Measurements from ENCODE around the gene ZNF503.
A peak's percentile ranks its signal among the peaks of the same experiment; 100 is the strongest.

ZNF503 gene

GRCh38 chr10:75392271-75392670 is 9.3 kb downstream of the ZNF503 start:
- FAIRE-seq = no peak
- TF ChIP-seq, protein P1, sequence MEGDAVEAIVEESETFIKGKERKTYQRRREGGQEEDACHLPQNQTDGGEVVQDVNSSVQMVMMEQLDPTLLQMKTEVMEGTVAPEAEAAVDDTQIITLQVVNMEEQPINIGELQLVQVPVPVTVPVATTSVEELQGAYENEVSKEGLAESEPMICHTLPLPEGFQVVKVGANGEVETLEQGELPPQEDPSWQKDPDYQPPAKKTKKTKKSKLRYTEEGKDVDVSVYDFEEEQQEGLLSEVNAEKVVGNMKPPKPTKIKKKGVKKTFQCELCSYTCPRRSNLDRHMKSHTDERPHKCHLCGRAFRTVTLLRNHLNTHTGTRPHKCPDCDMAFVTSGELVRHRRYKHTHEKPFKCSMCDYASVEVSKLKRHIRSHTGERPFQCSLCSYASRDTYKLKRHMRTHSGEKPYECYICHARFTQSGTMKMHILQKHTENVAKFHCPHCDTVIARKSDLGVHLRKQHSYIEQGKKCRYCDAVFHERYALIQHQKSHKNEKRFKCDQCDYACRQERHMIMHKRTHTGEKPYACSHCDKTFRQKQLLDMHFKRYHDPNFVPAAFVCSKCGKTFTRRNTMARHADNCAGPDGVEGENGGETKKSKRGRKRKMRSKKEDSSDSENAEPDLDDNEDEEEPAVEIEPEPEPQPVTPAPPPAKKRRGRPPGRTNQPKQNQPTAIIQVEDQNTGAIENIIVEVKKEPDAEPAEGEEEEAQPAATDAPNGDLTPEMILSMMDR (IDR thresholded peaks at IDR 0.05; ENCODE audit: insufficient read depth, missing control alignments) = no peak
- DNase-seq (ENCODE audit: insufficient read length, low spot score) = no peak

DNA sequence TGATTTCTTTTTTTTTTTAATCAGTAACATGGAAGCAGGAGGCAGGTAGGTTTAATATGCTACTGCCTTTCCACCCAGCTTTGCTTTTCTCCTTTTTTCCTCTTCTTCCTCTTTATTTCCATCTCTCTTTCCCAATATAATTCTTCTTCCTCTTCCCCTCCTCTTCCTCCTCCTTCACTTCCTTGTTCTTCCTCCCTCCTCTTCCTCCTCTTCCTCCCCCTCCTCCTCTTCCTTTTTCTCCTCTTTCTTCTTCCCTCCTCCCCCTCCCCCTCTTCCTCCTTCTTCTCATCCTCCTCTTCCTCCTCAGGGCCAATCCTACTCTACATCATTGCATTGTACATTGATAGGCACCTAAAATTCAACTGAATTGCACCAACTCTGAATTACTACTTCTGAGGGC is 11.4 kb downstream of the ZNF503 start:
- DNase-seq (ENCODE audit: insufficient read length, low spot score) (no peak), FAIRE-seq (no peak)
- TF ChIP-seq, protein P1 (IDR thresholded peaks at IDR 0.05; ENCODE audit: insufficient read depth, missing control alignments) = no peak

DNA sequence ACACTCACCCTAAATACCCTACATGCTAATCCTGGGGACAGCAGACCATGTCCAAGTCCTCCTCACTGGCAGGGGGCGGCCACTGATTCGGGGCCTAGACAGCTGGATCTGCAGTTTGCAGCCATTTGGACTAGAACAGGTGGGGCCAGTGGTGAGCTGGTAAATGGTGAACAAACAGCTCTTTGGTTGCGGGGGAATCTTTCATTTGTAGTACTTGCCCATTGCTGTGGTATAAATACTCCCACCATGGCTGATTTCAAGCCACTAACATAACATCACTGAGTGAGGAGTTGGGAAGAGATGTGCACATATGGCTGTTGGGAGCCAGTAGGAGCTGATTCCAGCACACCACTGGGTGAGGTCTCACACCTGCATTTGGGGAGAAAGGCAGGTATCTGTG is 13.5 kb downstream of the ZNF503 start:
- no peak for FAIRE-seq
- DNase-seq (ENCODE audit: insufficient read length, low spot score) = no peak
- TF ChIP-seq, protein P1 (IDR thresholded peaks at IDR 0.05; ENCODE audit: insufficient read depth, missing control alignments) = no peak

DNA sequence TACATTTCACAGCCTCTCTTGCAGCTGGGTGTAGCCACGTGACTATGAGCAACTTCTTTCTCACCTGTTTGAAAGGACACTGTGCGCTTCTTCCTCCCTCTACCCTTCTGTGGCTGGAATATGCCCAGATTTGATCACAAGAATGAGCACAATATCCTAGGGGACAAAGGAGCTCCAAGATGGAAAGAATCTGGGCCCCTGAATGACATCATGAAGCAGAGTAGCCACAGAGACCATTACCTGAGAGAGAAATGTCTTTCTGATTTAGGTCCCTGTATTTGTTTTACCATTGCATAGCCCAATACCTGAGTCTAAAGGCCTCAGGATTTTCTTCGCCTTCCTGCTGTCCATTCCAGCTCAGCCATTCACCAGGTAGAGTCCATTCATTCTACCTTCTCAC is 15.4 kb downstream of the ZNF503 start:
- FAIRE-seq = no peak
- TF ChIP-seq, protein P1 (IDR thresholded peaks at IDR 0.05; ENCODE audit: insufficient read depth, missing control alignments) = no peak
- no peak for DNase-seq (ENCODE audit: insufficient read length, low spot score)

GRCh38 chr10:75379817-75380216 is 21.7 kb downstream of the ZNF503 start:
- DNase-seq (ENCODE audit: insufficient read length, low spot score) = no peak
- TF ChIP-seq, protein P1 (IDR thresholded peaks at IDR 0.05; ENCODE audit: insufficient read depth, missing control alignments) = no peak
- no peak for FAIRE-seq

GRCh38 chr10:75379212-75379724 is 22.3 kb downstream of the ZNF503 start:
- DNase-seq (ENCODE audit: insufficient read length, low spot score) (peak; percentile 55), FAIRE-seq (peak; percentile 74)
- TF ChIP-seq, protein P1 (IDR thresholded peaks at IDR 0.05; ENCODE audit: insufficient read depth, missing control alignments) = no peak

DNA sequence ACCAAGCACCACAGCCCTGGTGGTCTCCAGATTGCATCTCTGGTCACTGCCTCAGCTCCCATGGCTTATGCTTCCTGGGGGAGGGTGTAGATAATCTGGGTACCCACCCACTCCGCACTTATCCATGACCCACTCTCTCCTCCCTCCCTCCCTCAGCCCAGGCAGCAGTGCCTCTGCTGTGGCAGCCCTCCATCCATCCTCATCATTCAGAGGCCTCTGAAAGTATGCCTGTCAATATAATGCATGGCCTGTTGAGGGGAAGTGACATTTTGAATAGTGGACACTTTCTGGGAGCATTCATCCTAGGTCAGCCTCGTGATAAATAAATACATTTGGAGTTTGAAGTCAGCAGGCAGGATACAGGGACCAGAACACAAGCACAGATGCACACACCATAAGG is 23.2 kb downstream of the ZNF503 start:
- no peak for DNase-seq (ENCODE audit: insufficient read length, low spot score)
- no peak for FAIRE-seq
- TF ChIP-seq, protein P1 (IDR thresholded peaks at IDR 0.05; ENCODE audit: insufficient read depth, missing control alignments) = no peak

Measured in D721Med (cell line).